GM21529 (cell line): ENCODE data around the gene MLKL.
A peak's percentile ranks its signal among the peaks of the same experiment; 100 is the strongest.
"Not testable (repeated sequence)": the region's sequence is repeated elsewhere in the genome, so short reads cannot be mapped to it uniquely, and the experiment has no call there.

Experiments
- ATAC-seq: cut with Tn5 transposase; IDR thresholded peaks from one replicate; pipeline ENCODE4 v1.9.1; 2021; ENCODE audit not compliant: unreplicated experiment

MLKL gene

GRCh38 chr16:74652883-74653282, 47.8 kb downstream of the MLKL start:
- ATAC-seq = not testable (repeated sequence)

- ATAC-seq = no peak
These were observed 48.4 kb downstream of the MLKL start for GRCh38 chr16:74652249-74652648.

- ATAC-seq = no peak
These were observed 48.8 kb downstream of the MLKL start for GRCh38 chr16:74651841-74652240.

- ATAC-seq = no peak
These were observed 49.6 kb downstream of the MLKL start for GRCh38 chr16:74650966-74651567.

- ATAC-seq = no peak
These were observed 50.7 kb downstream of the MLKL start for GRCh38 chr16:74649839-74650504.

GRCh38 chr16:74641969-74642368, 58.7 kb downstream of the MLKL start:
- no peak for ATAC-seq

- no peak for ATAC-seq
These were observed 62.8 kb downstream of the MLKL start for GRCh38 chr16:74637742-74638453.

- no peak for ATAC-seq
These were observed 65.4 kb downstream of the MLKL start for GRCh38 chr16:74635303-74635702.

- no peak for ATAC-seq
These were observed 67.0 kb downstream of the MLKL start for GRCh38 chr16:74633686-74634085.

- ATAC-seq = no peak
These were observed 73.0 kb downstream of the MLKL start for GRCh38 chr16:74627506-74628220.

- peak; percentile 57 for ATAC-seq
These were observed 73.8 kb downstream of the MLKL start for GRCh38 chr16:74626741-74627416.

- ATAC-seq = no peak
These were observed 74.9 kb downstream of the MLKL start for GRCh38 chr16:74625500-74626350.

- ATAC-seq = no peak
These were observed 76.8 kb downstream of the MLKL start for GRCh38 chr16:74623839-74624235.

GRCh38 chr16:74623214-74623838, 77.3 kb downstream of the MLKL start:
- ATAC-seq = no peak

- ATAC-seq = no peak
These were observed 78.7 kb downstream of the MLKL start for GRCh38 chr16:74622005-74622404.
